GM19035 (cell line): Measurements from ENCODE around the gene ZBTB8A.

Experiments used
- ATAC-seq: cut with Tn5 transposase; IDR thresholded peaks from one replicate; pipeline ENCODE4 v1.9.1; 2021; ENCODE audit not compliant: unreplicated experiment

Gene ZBTB8A

GRCh38 chr1:32651461-32652073 lies 112.3 kb downstream of the ZBTB8A start:
- no peak for ATAC-seq

DNA sequence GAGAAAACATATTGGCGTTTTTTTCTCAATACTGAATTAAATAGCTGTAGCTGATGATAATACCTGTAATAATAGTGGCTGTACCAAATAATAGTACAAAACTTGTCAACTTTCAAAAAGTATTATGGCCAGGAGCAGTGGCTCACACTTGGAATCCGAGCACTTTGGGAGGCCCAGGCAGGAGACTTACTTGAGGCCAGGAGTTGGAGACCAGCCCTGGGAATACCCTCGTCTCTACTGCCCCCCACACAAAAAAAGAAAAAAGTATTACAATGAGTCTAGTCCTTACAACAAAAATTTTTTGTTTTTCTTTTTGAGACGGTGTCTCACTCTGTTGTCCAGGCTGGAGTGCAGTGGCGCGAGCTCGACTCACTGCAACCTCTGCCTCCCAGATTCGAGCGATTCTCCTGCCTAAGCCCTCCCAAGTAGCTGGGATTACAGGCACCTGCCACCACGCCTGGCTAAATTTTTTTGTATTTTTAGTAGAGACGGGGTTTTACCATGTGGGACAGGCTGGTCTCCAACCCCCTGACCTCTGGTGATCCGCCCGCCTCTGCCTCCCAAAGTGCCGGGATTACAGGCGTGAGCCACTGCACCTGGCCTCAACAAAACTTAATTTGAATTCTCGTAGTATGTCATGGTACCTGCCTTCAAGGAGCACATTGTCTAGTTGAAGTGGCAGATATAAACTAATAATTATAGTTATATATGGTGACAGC lies 113.2 kb downstream of the ZBTB8A start:
- no peak for ATAC-seq
